ENCODE data around the gene MSH3.

MSH3 gene

DNA sequence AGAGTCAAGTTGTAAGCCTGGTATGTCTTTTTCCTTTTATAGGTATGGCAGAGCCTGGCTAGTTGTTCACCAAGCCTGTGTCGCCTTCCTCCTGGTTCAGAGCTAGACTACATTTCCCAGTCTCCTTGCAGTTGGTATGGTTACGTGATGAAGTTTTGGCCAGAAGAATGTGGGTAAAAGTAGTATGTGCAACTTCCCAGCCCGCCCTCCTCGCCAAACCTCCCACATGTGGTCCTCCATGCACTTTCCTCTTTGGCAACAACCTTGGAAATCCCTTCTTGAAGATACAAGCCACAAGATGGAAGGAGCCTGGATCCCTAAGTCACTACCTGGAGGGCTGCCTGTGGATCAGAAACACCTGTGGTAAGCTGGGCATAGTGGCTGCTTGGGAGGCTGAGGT lies 36.0 kb upstream of the MSH3 start:
- TF ChIP-seq, protein P1, sequence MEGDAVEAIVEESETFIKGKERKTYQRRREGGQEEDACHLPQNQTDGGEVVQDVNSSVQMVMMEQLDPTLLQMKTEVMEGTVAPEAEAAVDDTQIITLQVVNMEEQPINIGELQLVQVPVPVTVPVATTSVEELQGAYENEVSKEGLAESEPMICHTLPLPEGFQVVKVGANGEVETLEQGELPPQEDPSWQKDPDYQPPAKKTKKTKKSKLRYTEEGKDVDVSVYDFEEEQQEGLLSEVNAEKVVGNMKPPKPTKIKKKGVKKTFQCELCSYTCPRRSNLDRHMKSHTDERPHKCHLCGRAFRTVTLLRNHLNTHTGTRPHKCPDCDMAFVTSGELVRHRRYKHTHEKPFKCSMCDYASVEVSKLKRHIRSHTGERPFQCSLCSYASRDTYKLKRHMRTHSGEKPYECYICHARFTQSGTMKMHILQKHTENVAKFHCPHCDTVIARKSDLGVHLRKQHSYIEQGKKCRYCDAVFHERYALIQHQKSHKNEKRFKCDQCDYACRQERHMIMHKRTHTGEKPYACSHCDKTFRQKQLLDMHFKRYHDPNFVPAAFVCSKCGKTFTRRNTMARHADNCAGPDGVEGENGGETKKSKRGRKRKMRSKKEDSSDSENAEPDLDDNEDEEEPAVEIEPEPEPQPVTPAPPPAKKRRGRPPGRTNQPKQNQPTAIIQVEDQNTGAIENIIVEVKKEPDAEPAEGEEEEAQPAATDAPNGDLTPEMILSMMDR (conservative IDR thresholded peaks at IDR 0.05; ENCODE audit: low read depth, low read length) = no peak
- DNase-seq (ENCODE audit: low read depth) = no peak
- no peak overlapping the region for H3K4me3 ChIP-seq (ENCODE audit: low read depth, low read length)

DNA sequence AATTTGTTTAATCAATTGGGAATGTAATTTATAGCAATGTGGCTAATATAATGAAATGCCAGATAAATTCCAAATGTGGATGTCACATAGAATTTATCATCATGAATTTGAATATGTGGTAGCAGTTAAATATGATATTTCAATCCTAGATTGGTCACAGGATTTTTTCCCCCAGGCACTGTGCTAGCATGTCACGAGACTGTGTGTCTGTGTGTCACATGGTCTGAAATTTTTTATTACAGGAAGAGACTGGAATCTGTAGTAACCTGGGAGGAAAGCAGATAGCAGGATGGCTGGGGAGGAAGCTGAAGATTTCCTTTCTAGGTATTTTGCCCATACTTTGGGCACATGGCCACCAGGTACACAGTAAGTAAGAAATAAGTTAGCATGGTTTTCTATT lies 35.4 kb upstream of the MSH3 start:
- TF ChIP-seq, protein P1 (conservative IDR thresholded peaks at IDR 0.05; ENCODE audit: low read depth, low read length) = no peak
- no peak for DNase-seq (ENCODE audit: low read depth)
- no peak overlapping the region for H3K4me3 ChIP-seq (ENCODE audit: low read depth, low read length)

- TF ChIP-seq, protein P1 (conservative IDR thresholded peaks at IDR 0.05; ENCODE audit: low read depth, low read length) = no peak
- no peak overlapping the region for H3K4me3 ChIP-seq (ENCODE audit: low read depth, low read length)
- peak; percentile 65 for DNase-seq (ENCODE audit: low read depth)
These were observed 34.2 kb upstream of the MSH3 start for GRCh38 chr5:80620211-80620610.

DNA sequence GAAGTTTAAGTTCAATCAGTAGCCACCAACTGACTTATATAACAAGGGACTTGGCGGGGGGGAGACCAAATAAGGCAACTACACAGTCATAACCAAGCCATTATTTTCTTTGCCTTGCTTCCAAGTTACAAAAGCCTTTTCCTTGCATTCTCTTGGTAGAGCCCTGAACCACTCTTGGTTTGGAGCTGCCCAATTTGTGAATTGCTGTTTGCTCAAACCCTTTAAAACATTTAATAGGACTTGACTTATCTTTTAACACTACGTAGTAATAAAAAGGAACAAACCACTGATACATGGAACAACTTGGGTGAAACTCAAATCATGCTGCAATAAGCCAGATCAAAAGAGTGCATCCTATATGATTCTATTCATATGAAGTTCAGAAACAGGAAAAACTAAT lies 31.7 kb upstream of the MSH3 start:
- TF ChIP-seq, protein P1 (conservative IDR thresholded peaks at IDR 0.05; ENCODE audit: low read depth, low read length) = no peak
- DNase-seq (ENCODE audit: low read depth) = no peak
- no peak overlapping the region for H3K4me3 ChIP-seq (ENCODE audit: low read depth, low read length)

DNA sequence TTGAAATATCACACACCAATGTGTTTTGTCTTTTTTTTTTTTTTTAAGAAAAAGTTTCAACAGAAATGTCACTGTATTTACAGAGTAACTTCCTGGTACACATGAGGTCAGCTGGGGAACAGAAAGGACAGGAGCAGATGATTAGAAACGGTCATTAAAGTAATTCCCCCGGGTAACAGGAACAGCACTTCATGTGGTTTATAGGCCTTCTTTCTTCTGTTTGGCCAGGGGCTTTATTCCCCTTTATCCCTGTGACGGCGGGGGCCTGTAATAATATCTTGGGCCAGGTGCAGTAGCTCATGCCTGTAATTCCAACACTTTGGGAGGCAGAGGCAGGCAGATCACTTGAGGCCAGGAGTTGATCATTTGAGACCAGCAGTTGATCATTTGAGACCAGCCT lies 30.5 kb upstream of the MSH3 start:
- H3K4me3 ChIP-seq (ENCODE audit: low read depth, low read length) = no peak overlapping the region
- TF ChIP-seq, protein P1 (conservative IDR thresholded peaks at IDR 0.05; ENCODE audit: low read depth, low read length) = no peak
- DNase-seq (ENCODE audit: low read depth) = no peak

DNA sequence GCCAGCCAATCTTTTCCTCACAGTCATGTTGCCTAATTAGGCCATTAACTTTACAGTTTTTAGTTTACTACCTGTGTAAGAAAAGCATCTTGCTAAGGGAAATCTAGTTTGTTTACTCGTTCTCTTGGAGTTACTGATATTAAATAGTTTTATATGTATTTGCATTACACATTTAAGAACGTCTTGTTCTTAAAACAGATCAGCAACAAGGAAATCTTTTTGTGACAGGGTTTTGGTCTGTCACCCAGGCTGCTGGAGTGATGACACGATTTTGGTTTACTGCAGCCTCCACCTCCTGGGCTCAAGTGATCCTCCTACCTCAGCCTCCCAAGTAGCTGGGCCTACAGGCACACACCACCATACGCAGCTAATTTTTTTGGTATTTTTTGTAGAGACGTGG lies 29.2 kb upstream of the MSH3 start:
- H3K4me3 ChIP-seq (ENCODE audit: low read depth, low read length) = no peak overlapping the region
- no peak for DNase-seq (ENCODE audit: low read depth)
- TF ChIP-seq, protein P1 (conservative IDR thresholded peaks at IDR 0.05; ENCODE audit: low read depth, low read length) = no peak

GRCh38 chr5:80629281-80629680 lies 25.2 kb upstream of the MSH3 start:
- H3K4me3 ChIP-seq (ENCODE audit: low read depth, low read length) = no peak overlapping the region
- peak; percentile 23 for DNase-seq (ENCODE audit: low read depth)
- TF ChIP-seq, protein P1 (conservative IDR thresholded peaks at IDR 0.05; ENCODE audit: low read depth, low read length) = no peak

Measured in choroid plexus epithelial cell (primary cell).